H1 (cell line): ENCODE measurements around the gene USH2A.

ENCODE experiments used
- CEBPB ChIP-seq: IDR thresholded peaks from 2 replicates; pipeline ENCODE4 v1.6.1; 2012; ENCODE audit warnings: low read depth, low read length
- CHD1 ChIP-seq: IDR thresholded peaks from 2 replicates; pipeline ENCODE4 v1.6.1; 2012; ENCODE audit warnings: low read depth, low read length, improper control_type of control experiment
- CHD2 ChIP-seq: IDR thresholded peaks from 2 replicates; pipeline ENCODE4 v1.6.1; 2012; ENCODE audit warnings: low read length, improper control_type of control experiment
- EP300 ChIP-seq, 2 experiments: IDR thresholded peaks; 1 replicate in 1 of 2; 2 replicates in 1 of 2; pipeline ENCODE4 v1.6.1; 2011 to 2012; ENCODE audit warnings: low read depth in 2 of 2, low read length in 2 of 2, mild to moderate bottlenecking in 2 of 2, borderline replicate concordance in 1 of 2, inconsistent platforms in 1 of 2, moderate library complexity in 1 of 2
- MAFK ChIP-seq: IDR thresholded peaks from 2 replicates; pipeline ENCODE4 v1.6.1; 2012; ENCODE audit warnings: low read depth, mild to moderate bottlenecking, improper control_type of control experiment, low read length
- POLR2A ChIP-seq, 2 experiments: IDR thresholded peaks; 1 replicate in 1 of 2; 2 replicates in 1 of 2; pipeline ENCODE4 v1.6.1; 2011; ENCODE audit warnings: low read depth in 2 of 2, low read length in 2 of 2, mild to moderate bottlenecking in 2 of 2; ENCODE audit errors: control extremely low read depth in 1 of 2
- POLR2AphosphoS5 ChIP-seq: IDR thresholded peaks from 2 replicates; pipeline ENCODE4 v1.6.1; 2011; ENCODE audit warnings: low read depth, low read length
- SIN3A ChIP-seq, 2 experiments: IDR thresholded peaks in 1 of 2; conservative IDR thresholded peaks in 1 of 2; 2 replicates each; pipeline ENCODE4 v1.6.1; 2011 to 2012; ENCODE audit warnings: low read length in 2 of 2, improper control_type of control experiment in 1 of 2, low read depth in 1 of 2, mild to moderate bottlenecking in 1 of 2
- TF ChIP-seq, protein P1 (sequence below), 3 experiments: IDR thresholded peaks; 1 replicate in 2 of 3; 2 replicates in 1 of 3; pipeline versions ENCODE4 v1.5.1 to v1.6.1; 2011; ENCODE audit warnings: low read length in 3 of 3, mild to moderate bottlenecking in 3 of 3, inconsistent platforms in 2 of 3, low read depth in 1 of 3, moderate library complexity in 1 of 3; ENCODE audit not compliant: insufficient read depth in 1 of 3; ENCODE audit errors: control extremely low read depth in 1 of 3
- TF ChIP-seq, protein P2 (sequence below): IDR thresholded peaks from 2 replicates; pipeline ENCODE4 v1.6.1; 2011; ENCODE audit warnings: low read depth, mild to moderate bottlenecking, low read length; ENCODE audit not compliant: insufficient read depth

DNA sequence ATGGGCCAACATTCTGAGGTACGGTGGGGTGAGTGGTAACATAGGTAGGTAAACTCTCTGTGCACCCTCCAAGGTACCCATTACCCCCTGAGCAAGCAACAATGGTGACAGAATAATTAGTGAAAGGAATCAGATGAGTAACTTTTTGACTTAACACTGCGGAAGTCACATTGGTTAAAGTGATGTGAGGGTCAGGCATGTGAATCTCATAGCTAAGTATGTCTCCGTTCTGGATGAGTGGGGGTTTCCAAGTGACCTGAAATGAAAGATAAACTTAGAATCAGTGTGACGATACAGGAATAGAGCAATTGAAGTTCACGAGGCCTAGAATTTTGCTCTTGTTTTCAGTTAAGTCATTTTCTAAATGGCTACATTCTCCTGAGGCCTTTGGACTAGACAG, 544.4 kb downstream of the USH2A start:
- TF ChIP-seq, protein P1, sequence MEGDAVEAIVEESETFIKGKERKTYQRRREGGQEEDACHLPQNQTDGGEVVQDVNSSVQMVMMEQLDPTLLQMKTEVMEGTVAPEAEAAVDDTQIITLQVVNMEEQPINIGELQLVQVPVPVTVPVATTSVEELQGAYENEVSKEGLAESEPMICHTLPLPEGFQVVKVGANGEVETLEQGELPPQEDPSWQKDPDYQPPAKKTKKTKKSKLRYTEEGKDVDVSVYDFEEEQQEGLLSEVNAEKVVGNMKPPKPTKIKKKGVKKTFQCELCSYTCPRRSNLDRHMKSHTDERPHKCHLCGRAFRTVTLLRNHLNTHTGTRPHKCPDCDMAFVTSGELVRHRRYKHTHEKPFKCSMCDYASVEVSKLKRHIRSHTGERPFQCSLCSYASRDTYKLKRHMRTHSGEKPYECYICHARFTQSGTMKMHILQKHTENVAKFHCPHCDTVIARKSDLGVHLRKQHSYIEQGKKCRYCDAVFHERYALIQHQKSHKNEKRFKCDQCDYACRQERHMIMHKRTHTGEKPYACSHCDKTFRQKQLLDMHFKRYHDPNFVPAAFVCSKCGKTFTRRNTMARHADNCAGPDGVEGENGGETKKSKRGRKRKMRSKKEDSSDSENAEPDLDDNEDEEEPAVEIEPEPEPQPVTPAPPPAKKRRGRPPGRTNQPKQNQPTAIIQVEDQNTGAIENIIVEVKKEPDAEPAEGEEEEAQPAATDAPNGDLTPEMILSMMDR (IDR thresholded peaks at IDR 0.05; ENCODE audit: control extremely low read depth in 1 of 3, insufficient read depth in 1 of 3, low read depth in 1 of 3, low read length in 3 of 3): no peak
- TF ChIP-seq EP300 (IDR thresholded peaks at IDR 0.05; ENCODE audit: borderline replicate concordance in 1 of 2, low read depth in 2 of 2, low read length in 2 of 2) (no peak), CHD1 (no peak), SIN3A (conservative IDR thresholded peaks at IDR 0.05 in 1 of 2, IDR thresholded peaks at IDR 0.05 in 1 of 2; ENCODE audit: low read depth in 1 of 2, low read length in 2 of 2) (no peak), CEBPB (no peak), POLR2AphosphoS5 (no peak), POLR2A (IDR thresholded peaks at IDR 0.05; ENCODE audit: control extremely low read depth in 1 of 2, low read depth in 2 of 2, low read length in 2 of 2) (no peak), MAFK (no peak), CHD2 (no peak)
- TF ChIP-seq, protein P2, sequence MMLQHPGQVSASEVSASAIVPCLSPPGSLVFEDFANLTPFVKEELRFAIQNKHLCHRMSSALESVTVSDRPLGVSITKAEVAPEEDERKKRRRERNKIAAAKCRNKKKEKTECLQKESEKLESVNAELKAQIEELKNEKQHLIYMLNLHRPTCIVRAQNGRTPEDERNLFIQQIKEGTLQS: no peak
